Progenitor cell of endocrine pancreas (in vitro differentiated cells): ENCODE measurements around the gene FUT8. TPM values are rescaled to one million over a fixed set of nuclear protein-coding genes. Genes with fewer than 3 reads are reported as not detected.

ENCODE experiments used
- DNase-seq: peaks from one replicate; pipeline ENCODE4 v3.0.0; 2021; ENCODE audit warnings: low spot score; ENCODE audit not compliant: unreplicated experiment
- H3K27ac Mint-ChIP-seq: 2 replicates; pipeline ENCODE4 v1.8.0; 2021; ENCODE audit warnings: mild to moderate bottlenecking, moderate library complexity, mixed read lengths
- H3K27me3 Mint-ChIP-seq: 2 replicates; pipeline ENCODE4 v1.8.0; 2021; ENCODE audit warnings: mixed read lengths
- H3K36me3 Mint-ChIP-seq: 2 replicates; pipeline ENCODE4 v1.8.0; 2022; ENCODE audit warnings: mixed read lengths; ENCODE audit not compliant: insufficient read depth
- H3K4me1 Mint-ChIP-seq: 2 replicates; pipeline ENCODE4 v1.8.0; 2021; ENCODE audit warnings: low read depth, mixed read lengths
- H3K4me3 Mint-ChIP-seq: 2 replicates; pipeline ENCODE4 v1.8.0; 2021; ENCODE audit warnings: low read depth, mild to moderate bottlenecking, moderate library complexity, mixed read lengths
- H3K9me3 Mint-ChIP-seq: 2 replicates; pipeline ENCODE4 v1.8.0; 2021; ENCODE audit warnings: low read depth, mixed read lengths
- total RNA-seq: library from RNA; stranded (reverse); gene quantifications from 2 replicates; pipeline ENCODE4 v1.2.1, GENCODE V29; 2021
- TF ChIP-seq, protein P1 (sequence below): fragments of 200-600 bp; sonication (generic); IDR thresholded peaks from one replicate; pipeline ENCODE4 v1.5.0; 2021; ENCODE audit warnings: antibody characterized with exemption, mild to moderate bottlenecking; ENCODE audit not compliant: unreplicated experiment

The FUT8 gene
- total RNA-seq, 1 donor from 2014 or later = 38.8 TPM

- peaks cover 9% of the 10 kb centered on the region for H3K4me1 Mint-ChIP-seq
- no peak overlapping the region for H3K4me3 Mint-ChIP-seq
- H3K27me3 Mint-ChIP-seq = no peaks in the 10 kb centered on the region
- no peak overlapping the region for H3K27ac Mint-ChIP-seq
- TF ChIP-seq, protein P1, sequence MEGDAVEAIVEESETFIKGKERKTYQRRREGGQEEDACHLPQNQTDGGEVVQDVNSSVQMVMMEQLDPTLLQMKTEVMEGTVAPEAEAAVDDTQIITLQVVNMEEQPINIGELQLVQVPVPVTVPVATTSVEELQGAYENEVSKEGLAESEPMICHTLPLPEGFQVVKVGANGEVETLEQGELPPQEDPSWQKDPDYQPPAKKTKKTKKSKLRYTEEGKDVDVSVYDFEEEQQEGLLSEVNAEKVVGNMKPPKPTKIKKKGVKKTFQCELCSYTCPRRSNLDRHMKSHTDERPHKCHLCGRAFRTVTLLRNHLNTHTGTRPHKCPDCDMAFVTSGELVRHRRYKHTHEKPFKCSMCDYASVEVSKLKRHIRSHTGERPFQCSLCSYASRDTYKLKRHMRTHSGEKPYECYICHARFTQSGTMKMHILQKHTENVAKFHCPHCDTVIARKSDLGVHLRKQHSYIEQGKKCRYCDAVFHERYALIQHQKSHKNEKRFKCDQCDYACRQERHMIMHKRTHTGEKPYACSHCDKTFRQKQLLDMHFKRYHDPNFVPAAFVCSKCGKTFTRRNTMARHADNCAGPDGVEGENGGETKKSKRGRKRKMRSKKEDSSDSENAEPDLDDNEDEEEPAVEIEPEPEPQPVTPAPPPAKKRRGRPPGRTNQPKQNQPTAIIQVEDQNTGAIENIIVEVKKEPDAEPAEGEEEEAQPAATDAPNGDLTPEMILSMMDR = no peak
- no peaks in the 10 kb centered on the region for H3K36me3 Mint-ChIP-seq
- H3K9me3 Mint-ChIP-seq = no peaks in the 10 kb centered on the region
- DNase-seq = no peak
Measured at GRCh38 chr14:65552724-65553123, 140.2 kb downstream of the FUT8 start.

- no peaks in the 10 kb centered on the region for H3K9me3 Mint-ChIP-seq
- H3K4me1 Mint-ChIP-seq = peaks cover 3% of the 10 kb centered on the region
Measured at GRCh38 chr14:65554837-65555236, 142.3 kb downstream of the FUT8 start.

GRCh38 chr14:65555358-65555757 is 142.8 kb downstream of the FUT8 start:
- DNase-seq = no peak
- H3K36me3 Mint-ChIP-seq = no peaks in the 10 kb centered on the region
- no peak overlapping the region for H3K27ac Mint-ChIP-seq
- no peak overlapping the region for H3K4me3 Mint-ChIP-seq
- TF ChIP-seq, protein P1 = no peak
- no peaks in the 10 kb centered on the region for H3K9me3 Mint-ChIP-seq
- H3K4me1 Mint-ChIP-seq = peaks cover 4% of the 10 kb centered on the region
- H3K27me3 Mint-ChIP-seq = no peaks in the 10 kb centered on the region

More at GRCh38 chr14:65554837-65555236, 142.3 kb downstream of the FUT8 start:
- H3K27ac Mint-ChIP-seq = no peak overlapping the region
- no peaks in the 10 kb centered on the region for H3K27me3 Mint-ChIP-seq
- DNase-seq = no peak
- no peak overlapping the region for H3K4me3 Mint-ChIP-seq
- TF ChIP-seq, protein P1 = no peak
- no peaks in the 10 kb centered on the region for H3K36me3 Mint-ChIP-seq

GRCh38 chr14:65558363-65558762 is 145.8 kb downstream of the FUT8 start:
- Mint-ChIP-seq H3K36me3 (peaks cover 1% of the 10 kb centered on the region), H3K9me3 (no peaks in the 10 kb centered on the region), H3K27me3 (no peaks in the 10 kb centered on the region), H3K4me1 (peaks cover 1% of the 10 kb centered on the region), H3K4me3 (no peak overlapping the region), H3K27ac (no peak overlapping the region)
- TF ChIP-seq, protein P1 = no peak
- no peak for DNase-seq

- no peak for DNase-seq
- Mint-ChIP-seq H3K27me3 (no peaks in the 10 kb centered on the region), H3K4me1 (peaks cover 1% of the 10 kb centered on the region), H3K36me3 (peaks cover 1% of the 10 kb centered on the region), H3K9me3 (peaks cover 5% of the 10 kb centered on the region), H3K4me3 (no peak overlapping the region), H3K27ac (no peak overlapping the region)
- TF ChIP-seq, protein P1 = no peak
Measured at GRCh38 chr14:65560340-65561027, 148.0 kb downstream of the FUT8 start.
